SK-N-SH (cell line): ENCODE results near the gene TCHP. TPM values are rescaled to one million over a fixed set of nuclear protein-coding genes. Genes with fewer than 3 reads are reported as not detected.

ENCODE experiments used
- CTCF ChIA-PET: fragments of 300-600, 350-600 bp; formaldehyde crosslinking; extraction: SDS; loops from one replicate; lab custom pipeline; 2021; lab: Yijun Ruan, JAX
- POLR2A ChIA-PET: fragments of 350-600 bp; sonication (Branson Sonifier 250); formaldehyde crosslinking; extraction: SDS; loops from one replicate; lab custom pipeline; 2020; ENCODE audit warnings: antibody characterized with exemption, inconsistent platforms; lab: Yijun Ruan, JAX
- DNase-seq: peaks from one replicate; pipeline ENCODE4 v3.0.0; 2012
- H2AFZ ChIP-seq: fragments of 200-600 bp; sonication (generic); 2 replicates; pipeline ENCODE4 v1.8.1; 2016; ENCODE audit warnings: antibody characterized with exemption, mild to moderate bottlenecking, low read depth
- H3F3A ChIP-seq: fragments of 200-600 bp; sonication (generic); replicated peaks from 2 replicates; pipeline ENCODE3; 2016; ENCODE audit warnings: antibody characterized with exemption, mild to moderate bottlenecking; ENCODE audit not compliant: insufficient read depth
- H3K27ac ChIP-seq, 2 experiments: fragments of 200-500 bp in 1 of 2; fragments of 200-600 bp in 1 of 2; sonication (Bioruptor generic) in 1 of 2; sonication (generic), shearing (Covaris generic) in 1 of 2; 2 replicates each; pipeline versions ENCODE4 v1.5.1 to v1.6.1; 2014 to 2016; ENCODE audit warnings: low read depth in 2 of 2, inconsistent platforms in 1 of 2, low read length in 1 of 2, mild to moderate bottlenecking in 1 of 2, mixed read lengths in 1 of 2
- H3K27me3 ChIP-seq: fragments of 200-600 bp; sonication (generic), shearing (Covaris generic); 2 replicates; pipeline ENCODE4 v1.6.1; 2016; ENCODE audit warnings: mixed run types; ENCODE audit not compliant: insufficient read depth
- H3K36me3 ChIP-seq, 2 experiments: fragments of 200-500 bp in 1 of 2; fragments of 200-600 bp in 1 of 2; sonication (Bioruptor generic) in 1 of 2; sonication (generic) in 1 of 2; replicated peaks in 1 of 2; 2 replicates each; pipeline versions ENCODE3 to v1.5.1; 2014 to 2016; ENCODE audit warnings: low read length in 1 of 2, mild to moderate bottlenecking in 1 of 2; ENCODE audit not compliant: insufficient read depth in 2 of 2, control insufficient read depth in 1 of 2
- H3K4me1 ChIP-seq, 2 experiments: fragments of 200-500 bp in 1 of 2; fragments of 200-600 bp in 1 of 2; sonication (Bioruptor generic) in 1 of 2; sonication (generic), shearing (Covaris generic) in 1 of 2; 2 replicates each; pipeline versions ENCODE4 v1.5.1 to v1.6.1; 2014 to 2016; ENCODE audit warnings: low read depth in 1 of 2, low read length in 1 of 2, mixed run types in 1 of 2; ENCODE audit not compliant: insufficient read depth in 2 of 2, control insufficient read depth in 1 of 2
- H3K4me2 ChIP-seq: fragments of 200-600 bp; sonication (generic), shearing (Covaris generic); 2 replicates; pipeline ENCODE4 v1.6.1; 2017; ENCODE audit warnings: mixed run types
- H3K4me3 ChIP-seq, 2 experiments: fragments of 200-500 bp in 1 of 2; fragments of 200-600 bp in 1 of 2; sonication (Bioruptor generic) in 1 of 2; sonication (generic), shearing (Covaris generic) in 1 of 2; 2 replicates each; pipeline versions ENCODE4 v1.5.1 to v1.8.1; 2014 to 2016; ENCODE audit warnings: low read depth in 2 of 2, inconsistent platforms in 1 of 2, low read length in 1 of 2, mild to moderate bottlenecking in 1 of 2, mixed read lengths in 1 of 2, moderate library complexity in 1 of 2
- H3K79me2 ChIP-seq: fragments of 200-600 bp; sonication (generic); 2 replicates; pipeline ENCODE4 v1.8.1; 2017; ENCODE audit warnings: mild to moderate bottlenecking; ENCODE audit not compliant: insufficient read depth
- H3K9ac ChIP-seq: fragments of 200-600 bp; sonication (generic); 2 replicates; pipeline ENCODE4 v1.6.1; 2017; ENCODE audit warnings: mixed run types
- H3K9me2 ChIP-seq: fragments of 200-600 bp; sonication (generic); 2 replicates; pipeline ENCODE4 v1.6.1; 2017; ENCODE audit warnings: mixed run types
- H3K9me3 ChIP-seq: fragments of 200-600 bp; sonication (generic); 2 replicates; pipeline ENCODE4 v1.6.1; 2017; ENCODE audit warnings: mixed run types, mild to moderate bottlenecking, moderate library complexity
- H4K20me1 ChIP-seq: fragments of 200-600 bp; sonication (generic); 2 replicates; pipeline ENCODE4 v1.6.1; 2017; ENCODE audit warnings: mild to moderate bottlenecking, mixed run types; ENCODE audit not compliant: insufficient read depth
- ELF1 ChIP-seq: IDR thresholded peaks from 2 replicates; pipeline ENCODE4 v1.4.0; 2012
- IRF3 ChIP-seq: fragments of 150-350 bp; IDR thresholded peaks from 2 replicates; pipeline ENCODE4 v1.6.1; 2016; ENCODE audit warnings: mild to moderate bottlenecking, low read depth, low read length
- PBX3 ChIP-seq: IDR thresholded peaks from 2 replicates; pipeline ENCODE4; 2012
- POLR2AphosphoS5 ChIP-seq: IDR thresholded peaks from 2 replicates; pipeline ENCODE4 v1.6.1; 2012; ENCODE audit warnings: low read depth, low read length
- RCOR1 ChIP-seq: fragments of 150-350 bp; IDR thresholded peaks from 2 replicates; pipeline ENCODE4 v1.6.1; 2017; ENCODE audit warnings: antibody characterized with exemption, low read length
- RFX5 ChIP-seq: IDR thresholded peaks from 2 replicates; pipeline ENCODE4 v1.6.1; 2012; ENCODE audit warnings: mild to moderate bottlenecking, improper control_type of control experiment, low read length
- RXRA ChIP-seq: IDR thresholded peaks from 2 replicates; pipeline ENCODE4 v1.4.0; 2012; ENCODE audit warnings: low read depth, mild to moderate bottlenecking, borderline replicate concordance
- SMC3 ChIP-seq: IDR thresholded peaks from 2 replicates; pipeline ENCODE4 v1.6.1; 2012; ENCODE audit warnings: low read depth, low read length, improper control_type of control experiment
- TAF1 ChIP-seq: IDR thresholded peaks from 2 replicates; pipeline ENCODE4 v1.6.1; 2012; ENCODE audit warnings: low read depth, mild to moderate bottlenecking, low read length, moderate library complexity, borderline replicate concordance
- TCF12 ChIP-seq: IDR thresholded peaks from 2 replicates; pipeline ENCODE4 v1.4.0; 2012
- YY1 ChIP-seq: IDR thresholded peaks from 2 replicates; pipeline ENCODE4 v1.4.0; 2012; ENCODE audit warnings: low read depth, mild to moderate bottlenecking
- WGBS: methylation state at CpG from one replicate; pipeline ENCODE4 v1.1.6; 2017; ENCODE audit warnings: low lambda C conversion rate; 5-methylcytosine and 5-hydroxymethylcytosine counted together
- polyA plus RNA-seq, 3 experiments: library from polyadenylated mRNA; depleted of rRNA; stranded (reverse); fragments of >200 nt; gene quantifications; 2 replicates each; pipeline ENCODE4 v1.2.3, GENCODE V29; 2012

Gene TCHP
- polyA plus RNA-seq, 1 of the 3 experiments (the other 2 are of a cell fraction), result 37.3 TPM

GRCh38 chr12:109892165-109892715 lies 7.8 kb upstream of the TCHP start:
- Histone ChIP-seq H3K9me2 (no peaks in the 10 kb centered on the region), H2AFZ (no peak overlapping the region), H3K9me3 (no peaks in the 10 kb centered on the region), H3K36me3 (no peaks in the 10 kb centered on the region), H3K4me1 (peaks cover 0 to 10% of the 10 kb centered on the region in 2 experiments; a peak in 2 of 4 replicates), H3K27me3 (no peaks in the 10 kb centered on the region), H3K4me2 (no peak overlapping the region), H3K4me3 (no peak overlapping the region), H3F3A (peaks cover 12% of the 10 kb centered on the region), H3K9ac (no peak overlapping the region), H4K20me1 (no peaks in the 10 kb centered on the region), H3K27ac (no peak overlapping the region), H3K79me2 (no peaks in the 10 kb centered on the region)
- TF ChIP-seq ELF1 (no peak), RCOR1 (no peak), SMC3 (no peak), YY1 (no peak), TAF1 (no peak)
- DNase-seq, result no peak
- CTCF ChIA-PET, result interaction anchor here (1.3 to 1.4 kb wide), 2 partner anchors 18 to 39 kb away, joined by 3 read pairs; no protein-coding TSS in a partner anchor
- WGBS, result 88% methylated on average over 1 of the region's 1 CpG
- POLR2A ChIA-PET, result no interaction called here

- no peaks in the 10 kb centered on the region for H4K20me1 ChIP-seq
- H3K4me2 ChIP-seq, result no peak overlapping the region
- no peaks in the 10 kb centered on the region for H3K79me2 ChIP-seq
- no peak overlapping the region for H2AFZ ChIP-seq
- peaks cover 12% of the 10 kb centered on the region for H3F3A ChIP-seq
- H3K36me3 ChIP-seq, result no peaks in the 10 kb centered on the region
- no peak for DNase-seq
- no peak for TF ChIP-seq TCF12
- TF ChIP-seq PBX3, result no peak
- no peak for TF ChIP-seq SMC3
- no peak for TF ChIP-seq POLR2AphosphoS5
- TF ChIP-seq RFX5, result no peak
- no peak for TF ChIP-seq IRF3
- no peak for TF ChIP-seq RXRA
- H3K9me2 ChIP-seq, result no peaks in the 10 kb centered on the region
- ChIA-PET CTCF (interaction anchor here (1.4 kb wide), 1 partner anchor 18 kb away, joined by 3 read pairs; no protein-coding TSS in a partner anchor), POLR2A (no interaction called here)
- no peaks in the 10 kb centered on the region for H3K9me3 ChIP-seq
- no peak overlapping the region for H3K27ac ChIP-seq
- WGBS, result 58% methylated on average over 4 of the region's 4 CpGs
- peaks cover 0 to 10% of the 10 kb centered on the region in 2 experiments; a peak in 2 of 4 replicates for H3K4me1 ChIP-seq
- no peak overlapping the region for H3K9ac ChIP-seq
- H3K27me3 ChIP-seq, result no peaks in the 10 kb centered on the region
- no peak overlapping the region for H3K4me3 ChIP-seq
Measured at GRCh38 chr12:109892748-109893147, 7.3 kb upstream of the TCHP start.
